Measurements from ENCODE around the gene LRMDA.
A peak's percentile ranks its signal among the peaks of the same experiment; 100 is the strongest.

Gene LRMDA

GRCh38 chr10:75449382-75450074 lies 18.1 kb downstream of the LRMDA start:
- no peak for DNase-seq

- DNase-seq = no peak
Observed at GRCh38 chr10:75450075-75450445, 18.6 kb downstream of the LRMDA start.

- DNase-seq = no peak
Observed at GRCh38 chr10:75450644-75451640, 19.5 kb downstream of the LRMDA start.

- DNase-seq = no peak
Observed at GRCh38 chr10:75451831-75452230, 20.4 kb downstream of the LRMDA start.

GRCh38 chr10:75452997-75453396 lies 21.6 kb downstream of the LRMDA start:
- no peak for DNase-seq

GRCh38 chr10:75456122-75456521 lies 24.7 kb downstream of the LRMDA start:
- DNase-seq = no peak

- no peak for DNase-seq
Observed at GRCh38 chr10:75460059-75460458, 28.6 kb downstream of the LRMDA start.

GRCh38 chr10:75461672-75462649 lies 30.5 kb downstream of the LRMDA start:
- DNase-seq = no peak

- no peak for DNase-seq
Observed at GRCh38 chr10:75462865-75463264, 31.4 kb downstream of the LRMDA start.

- no peak for DNase-seq
Observed at GRCh38 chr10:75464478-75465449, 33.3 kb downstream of the LRMDA start.

GRCh38 chr10:75465450-75465827 lies 34.0 kb downstream of the LRMDA start:
- DNase-seq = no peak

GRCh38 chr10:75466001-75466400 lies 34.6 kb downstream of the LRMDA start:
- no peak for DNase-seq

- no peak for DNase-seq
Observed at GRCh38 chr10:75466886-75467285, 35.5 kb downstream of the LRMDA start.

- no peak for DNase-seq
Observed at GRCh38 chr10:75468612-75469005, 37.2 kb downstream of the LRMDA start.

- no peak for DNase-seq
Observed at GRCh38 chr10:75469006-75469616, 37.7 kb downstream of the LRMDA start.

GRCh38 chr10:75470901-75471300 lies 39.5 kb downstream of the LRMDA start:
- no peak for DNase-seq

- DNase-seq = peak; percentile 5
Observed at GRCh38 chr10:75472685-75473084, 41.3 kb downstream of the LRMDA start.

- DNase-seq = no peak
Observed at GRCh38 chr10:75474106-75474505, 42.7 kb downstream of the LRMDA start.

GRCh38 chr10:75475460-75476182 lies 44.2 kb downstream of the LRMDA start:
- peak; percentile 35 for DNase-seq

GRCh38 chr10:75476569-75476968 lies 45.1 kb downstream of the LRMDA start:
- no peak for DNase-seq

Data from NCI-H82 (cell line).